Measurements from ENCODE around the gene CMTM4.

GRCh38 chr16:66592241-66592640, 104.3 kb downstream of the CMTM4 start:
- TF ChIP-seq EGR1 (IDR thresholded peaks at IDR 0.05): no peak
- TF ChIP-seq REST (IDR thresholded peaks at IDR 0.05; ENCODE audit: low read depth): no peak
- TF ChIP-seq TAF1 (IDR thresholded peaks at IDR 0.05; ENCODE audit: low read depth): no peak
- no peak for TF ChIP-seq YY1 (IDR thresholded peaks at IDR 0.05; ENCODE audit: low read depth)
- TF ChIP-seq, protein P1, sequence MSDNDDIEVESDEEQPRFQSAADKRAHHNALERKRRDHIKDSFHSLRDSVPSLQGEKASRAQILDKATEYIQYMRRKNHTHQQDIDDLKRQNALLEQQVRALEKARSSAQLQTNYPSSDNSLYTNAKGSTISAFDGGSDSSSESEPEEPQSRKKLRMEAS (IDR thresholded peaks at IDR 0.05): no peak
- no peak for TF ChIP-seq TEAD4 (IDR thresholded peaks at IDR 0.05)

Data from Ishikawa (cell line).